OCI-LY7 (cell line): ENCODE data around the gene ERMP1.

Source experiments
- CTCF ChIP-seq: fragments of 200-600 bp; sonication (generic); conservative IDR thresholded peaks from 2 replicates; pipeline ENCODE4 v1.5.1; 2014; ENCODE audit warnings: mild to moderate bottlenecking, antibody characterized with exemption, low read length, moderate library complexity, mixed read lengths
- EZH2phosphoT487 ChIP-seq: fragments of 200-600 bp; sonication (generic); IDR thresholded peaks from 2 replicates; pipeline ENCODE4 v1.6.1; 2018; ENCODE audit warnings: low read depth, borderline replicate concordance, mild to moderate bottlenecking, mixed run types, antibody characterized with exemption, low read length, moderate library complexity, mixed read lengths

DNA sequence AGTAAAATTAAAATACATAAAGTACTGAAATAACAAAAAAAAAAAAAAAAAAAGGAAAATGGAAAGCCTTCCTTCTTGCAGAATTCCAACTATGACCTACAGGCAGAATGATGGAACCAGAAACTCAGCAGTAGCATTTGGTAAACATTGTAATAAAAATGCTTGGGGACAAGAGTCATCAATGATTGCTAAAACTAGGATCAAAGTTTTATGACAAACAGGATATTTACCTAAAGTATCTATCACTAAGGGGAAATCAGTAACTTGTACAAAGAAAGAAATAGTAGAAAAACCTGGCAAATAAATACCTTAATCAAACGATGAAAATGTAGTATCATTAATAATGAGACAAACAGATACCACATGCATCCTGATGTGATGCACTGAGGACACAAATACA, 17.5 kb downstream of the ERMP1 start:
- TF ChIP-seq CTCF, result no peak
- TF ChIP-seq EZH2phosphoT487, result no peak
